ENCODE measurements around the gene RAD23A.
"Not testable (repeated sequence)": the region's sequence is repeated elsewhere in the genome, so short reads cannot be mapped to it uniquely, and the experiment has no call there.

RAD23A gene

DNA sequence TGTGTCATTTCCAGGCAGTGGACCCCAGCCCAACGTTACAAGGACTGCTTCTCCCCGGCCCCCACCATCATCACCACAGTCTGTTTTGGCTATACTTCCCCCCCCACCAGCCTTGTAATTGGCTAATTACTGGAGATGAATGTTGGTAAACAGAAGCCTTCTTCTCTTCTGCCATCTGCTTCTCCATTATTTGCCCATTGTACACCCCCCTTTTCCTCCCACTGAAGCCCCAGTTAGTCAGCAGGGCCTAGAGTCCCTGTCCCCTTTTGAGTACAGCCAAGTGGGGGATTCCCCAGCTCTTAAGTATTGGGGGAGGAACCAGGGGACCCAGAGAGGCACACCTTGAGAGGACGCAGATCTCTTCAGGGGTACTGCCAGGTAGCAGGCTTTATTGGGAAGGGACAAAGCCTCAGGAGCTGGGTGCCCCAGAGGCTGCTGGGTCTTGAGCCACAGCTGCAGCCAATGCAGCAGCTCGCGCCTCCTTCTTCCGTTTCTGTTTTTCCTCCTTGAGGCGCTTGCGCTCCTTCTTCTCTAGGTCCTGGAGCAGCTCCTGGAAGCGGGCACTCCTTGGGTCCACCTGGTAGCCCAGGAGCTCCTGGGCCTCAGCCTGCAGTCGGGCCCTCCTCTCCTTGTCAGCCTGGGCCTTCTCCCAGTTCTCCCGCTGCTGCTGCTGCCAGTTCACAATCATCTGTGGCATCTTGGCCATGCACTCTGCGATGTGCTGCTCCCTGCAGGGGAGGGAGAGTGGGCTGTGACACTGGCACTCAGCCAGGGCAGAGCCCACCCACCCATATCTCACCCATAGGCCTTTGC, 8.3 kb downstream of the RAD23A start:
- H3K27ac ChIP-seq = no peak overlapping the region

DNA sequence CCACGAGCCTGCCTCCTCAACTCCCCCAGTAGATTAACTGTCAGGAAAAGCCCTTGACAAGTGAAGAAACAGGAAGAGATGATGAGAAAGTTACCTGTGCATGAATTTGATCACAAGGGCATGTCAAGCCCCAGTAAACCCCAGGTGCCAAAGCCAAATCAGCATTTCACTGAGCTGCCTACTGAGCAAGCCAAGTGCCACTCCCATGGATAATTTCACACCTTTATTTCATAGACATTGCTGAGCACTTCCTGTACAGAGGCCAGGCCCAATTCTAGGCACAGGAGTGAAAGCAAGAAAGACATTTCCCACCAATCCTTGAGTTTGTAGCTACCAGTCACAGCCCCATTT, 8.9 kb downstream of the RAD23A start:
- H4K20me1 ChIP-seq (ENCODE audit: insufficient read depth) = no peaks in the 10 kb centered on the region
- no peak overlapping the region for H3K4me2 ChIP-seq
- peaks cover 4% of the 10 kb centered on the region for H3K4me1 ChIP-seq (ENCODE audit: low read depth, poor library complexity, severe bottlenecking)
- no peak overlapping the region for H2AFZ ChIP-seq (ENCODE audit: low read depth)
- H3K4me3 ChIP-seq (IDR thresholded peaks at IDR 0.05; ENCODE audit: insufficient read depth, low read depth, low read length) = no peak overlapping the region
- no peak overlapping the region for H3K9ac ChIP-seq
- H3K27ac ChIP-seq = peak overlapping the region; percentile 14; the same call in 1 of the 2 replicates
- no peaks in the 10 kb centered on the region for H3K36me3 ChIP-seq (ENCODE audit: insufficient read depth)
- TF ChIP-seq, protein P1, sequence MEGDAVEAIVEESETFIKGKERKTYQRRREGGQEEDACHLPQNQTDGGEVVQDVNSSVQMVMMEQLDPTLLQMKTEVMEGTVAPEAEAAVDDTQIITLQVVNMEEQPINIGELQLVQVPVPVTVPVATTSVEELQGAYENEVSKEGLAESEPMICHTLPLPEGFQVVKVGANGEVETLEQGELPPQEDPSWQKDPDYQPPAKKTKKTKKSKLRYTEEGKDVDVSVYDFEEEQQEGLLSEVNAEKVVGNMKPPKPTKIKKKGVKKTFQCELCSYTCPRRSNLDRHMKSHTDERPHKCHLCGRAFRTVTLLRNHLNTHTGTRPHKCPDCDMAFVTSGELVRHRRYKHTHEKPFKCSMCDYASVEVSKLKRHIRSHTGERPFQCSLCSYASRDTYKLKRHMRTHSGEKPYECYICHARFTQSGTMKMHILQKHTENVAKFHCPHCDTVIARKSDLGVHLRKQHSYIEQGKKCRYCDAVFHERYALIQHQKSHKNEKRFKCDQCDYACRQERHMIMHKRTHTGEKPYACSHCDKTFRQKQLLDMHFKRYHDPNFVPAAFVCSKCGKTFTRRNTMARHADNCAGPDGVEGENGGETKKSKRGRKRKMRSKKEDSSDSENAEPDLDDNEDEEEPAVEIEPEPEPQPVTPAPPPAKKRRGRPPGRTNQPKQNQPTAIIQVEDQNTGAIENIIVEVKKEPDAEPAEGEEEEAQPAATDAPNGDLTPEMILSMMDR (conservative IDR thresholded peaks at IDR 0.05; ENCODE audit: low read depth, low read length) = no peak
- no peaks in the 10 kb centered on the region for H3K79me2 ChIP-seq (ENCODE audit: insufficient read depth, low read depth)
- no peaks in the 10 kb centered on the region for H3K27me3 ChIP-seq (ENCODE audit: insufficient read depth, low read depth)

More for the DNA sequence above, 8.3 kb downstream of the RAD23A start:
- no peak overlapping the region for H2AFZ ChIP-seq (ENCODE audit: low read depth)
- H4K20me1 ChIP-seq (ENCODE audit: insufficient read depth) = no peaks in the 10 kb centered on the region
- H3K4me2 ChIP-seq = no peak overlapping the region
- no peak overlapping the region for H3K9ac ChIP-seq
- TF ChIP-seq, protein P1 (conservative IDR thresholded peaks at IDR 0.05; ENCODE audit: low read depth, low read length) = no peak
- H3K27me3 ChIP-seq (ENCODE audit: insufficient read depth, low read depth) = no peaks in the 10 kb centered on the region
- H3K36me3 ChIP-seq (ENCODE audit: insufficient read depth) = no peaks in the 10 kb centered on the region
- peaks cover 4% of the 10 kb centered on the region for H3K4me1 ChIP-seq (ENCODE audit: low read depth, poor library complexity, severe bottlenecking)
- no peaks in the 10 kb centered on the region for H3K79me2 ChIP-seq (ENCODE audit: insufficient read depth, low read depth)
- H3K4me3 ChIP-seq (IDR thresholded peaks at IDR 0.05; ENCODE audit: insufficient read depth, low read depth, low read length) = no peak overlapping the region

DNA sequence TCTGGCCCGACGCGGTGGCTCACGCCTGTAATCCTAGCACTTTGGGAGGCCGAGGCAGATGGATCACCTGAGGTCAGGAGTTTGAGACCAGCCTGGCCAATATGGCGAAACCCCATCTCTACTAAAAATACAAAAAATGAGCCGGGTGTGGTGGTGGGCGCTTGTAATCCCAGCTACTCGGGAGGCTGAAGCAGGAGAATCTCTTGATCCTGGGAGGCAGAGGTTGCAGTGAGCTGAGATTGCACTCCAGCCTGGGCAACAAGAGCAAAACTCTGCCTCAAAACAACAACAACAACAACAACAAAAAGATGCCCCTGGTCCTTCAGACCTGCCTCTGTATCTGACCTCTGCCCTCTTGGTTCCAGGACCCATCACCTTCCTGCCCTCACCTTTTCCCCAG, 9.9 kb downstream of the RAD23A start:
- not testable (repeated sequence) for H3K9ac ChIP-seq

DNA sequence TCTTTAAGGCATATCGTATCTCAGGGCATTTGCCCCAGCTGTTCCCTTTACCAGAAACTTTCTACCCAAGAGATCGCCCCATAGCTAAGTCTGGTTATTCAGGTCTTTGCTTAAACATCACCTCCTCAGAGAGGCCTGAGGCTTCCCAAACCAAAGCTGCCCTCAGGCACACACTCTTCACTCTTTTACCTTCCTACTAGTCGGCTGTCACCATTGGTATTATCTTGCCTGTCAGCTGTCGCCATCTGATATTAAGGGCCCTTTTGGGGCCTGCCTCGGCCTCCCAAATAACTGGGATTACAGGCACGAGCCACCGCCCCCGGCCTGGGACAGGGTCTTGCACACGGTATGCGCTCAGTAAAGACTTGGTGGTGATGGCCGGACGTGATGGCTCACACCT, 10.3 kb downstream of the RAD23A start:
- Histone ChIP-seq H3K36me3 (ENCODE audit: insufficient read depth) (no peaks in the 10 kb centered on the region), H2AFZ (ENCODE audit: low read depth) (no peak overlapping the region), H3K9ac (no peak overlapping the region), H3K4me2 (peak overlapping the region; percentile 51; the same call in 1 of the 2 replicates), H4K20me1 (ENCODE audit: insufficient read depth) (no peaks in the 10 kb centered on the region), H3K4me3 (IDR thresholded peaks at IDR 0.05; ENCODE audit: insufficient read depth, low read depth, low read length) (no peak overlapping the region), H3K79me2 (ENCODE audit: insufficient read depth, low read depth) (no peaks in the 10 kb centered on the region), H3K27me3 (ENCODE audit: insufficient read depth, low read depth) (no peaks in the 10 kb centered on the region; the same call in 1 of the 2 replicates), H3K4me1 (ENCODE audit: low read depth, poor library complexity, severe bottlenecking) (peaks cover 4% of the 10 kb centered on the region), H3K27ac (peak overlapping the region; percentile 43; the same call in 1 of the 2 replicates)
- TF ChIP-seq, protein P1 (conservative IDR thresholded peaks at IDR 0.05; ENCODE audit: low read depth, low read length) = no peak

More for the DNA sequence above, 9.9 kb downstream of the RAD23A start:
- not testable (repeated sequence) for H3K4me3 ChIP-seq (IDR thresholded peaks at IDR 0.05; ENCODE audit: insufficient read depth, low read depth, low read length); H4K20me1 ChIP-seq (ENCODE audit: insufficient read depth); H3K27ac ChIP-seq; H3K36me3 ChIP-seq (ENCODE audit: insufficient read depth); H3K4me1 ChIP-seq (ENCODE audit: low read depth, poor library complexity, severe bottlenecking); H3K79me2 ChIP-seq (ENCODE audit: insufficient read depth, low read depth); H3K27me3 ChIP-seq (ENCODE audit: insufficient read depth, low read depth); H2AFZ ChIP-seq (ENCODE audit: low read depth)
- peak overlapping the region; percentile 51; the same call in 1 of the 2 replicates for H3K4me2 ChIP-seq
